HG03571 (cell line): Measurements from ENCODE around the gene ERLIN1.
"Not testable (repeated sequence)": the region's sequence is repeated elsewhere in the genome, so short reads cannot be mapped to it uniquely, and the experiment has no call there.

Experiments
- ATAC-seq: cut with Tn5 transposase; IDR thresholded peaks from one replicate; pipeline ENCODE4 v1.9.1; 2021; ENCODE audit not compliant: unreplicated experiment

The ERLIN1 gene

GRCh38 chr10:100138921-100139496 lies 46.8 kb downstream of the ERLIN1 start:
- no peak for ATAC-seq

GRCh38 chr10:100135486-100135885 lies 50.3 kb downstream of the ERLIN1 start:
- no peak for ATAC-seq

GRCh38 chr10:100133801-100134200 lies 52.0 kb downstream of the ERLIN1 start:
- no peak for ATAC-seq

GRCh38 chr10:100132427-100132826 lies 53.4 kb downstream of the ERLIN1 start:
- no peak for ATAC-seq

DNA sequence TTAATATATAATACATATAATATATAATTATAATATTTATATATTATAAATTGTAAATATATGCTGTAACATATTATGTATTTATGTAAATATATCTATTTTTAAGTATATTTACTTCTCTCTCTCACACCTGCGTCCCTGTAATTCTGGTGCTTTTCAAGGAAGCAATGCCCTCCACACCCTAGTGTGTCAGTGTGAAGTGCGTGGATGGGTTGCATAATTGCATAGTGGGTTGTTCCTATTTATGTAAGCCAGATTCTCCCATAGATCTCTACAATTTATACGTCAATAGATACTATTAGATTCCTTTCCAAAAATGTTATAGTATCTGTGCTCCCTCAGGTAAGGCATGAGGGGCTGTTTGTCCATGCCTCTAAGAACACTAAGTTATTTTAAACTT lies 54.3 kb downstream of the ERLIN1 start:
- ATAC-seq, result no peak

GRCh38 chr10:100130831-100131230 lies 55.0 kb downstream of the ERLIN1 start:
- no peak for ATAC-seq

DNA sequence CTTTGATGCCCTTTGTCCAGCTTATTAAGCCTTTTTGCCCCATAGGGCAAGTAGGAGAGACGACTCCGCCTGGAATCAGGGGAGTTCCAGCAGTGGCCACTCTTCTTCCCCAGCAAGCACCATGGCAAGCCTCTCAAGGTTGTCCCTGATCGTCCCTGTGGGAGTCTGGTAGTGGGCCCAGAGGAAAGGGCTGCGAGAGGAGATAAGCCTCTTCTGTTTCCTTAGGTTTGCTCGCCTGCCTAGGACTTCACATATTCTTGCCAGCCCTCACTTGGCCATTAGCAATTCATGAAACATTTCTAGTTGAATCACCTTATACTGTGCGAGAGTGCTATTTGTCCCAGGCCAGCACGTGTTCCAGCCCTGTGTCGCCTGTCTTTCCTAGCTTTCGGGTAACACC lies 56.4 kb downstream of the ERLIN1 start:
- no peak for ATAC-seq

DNA sequence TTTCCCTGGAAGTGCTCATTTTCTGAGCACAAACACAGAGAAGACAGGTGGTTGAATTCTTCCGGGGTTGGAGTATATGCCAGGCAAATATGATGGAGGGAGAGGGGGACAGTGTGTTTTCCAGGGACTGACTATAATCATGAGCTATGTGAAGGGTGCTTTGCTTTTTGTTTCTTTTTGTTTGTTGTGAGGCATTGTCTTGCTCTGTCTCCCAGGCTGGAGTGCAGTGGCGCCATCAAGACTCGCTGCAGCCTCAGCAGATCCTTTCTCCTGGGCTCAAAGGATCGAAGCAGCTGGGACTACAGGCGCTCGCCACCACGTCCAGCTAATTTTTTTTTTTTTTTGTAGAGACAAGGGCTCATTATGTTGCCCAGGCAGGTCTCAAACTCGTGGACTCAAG lies 56.9 kb downstream of the ERLIN1 start:
- no peak for ATAC-seq

DNA sequence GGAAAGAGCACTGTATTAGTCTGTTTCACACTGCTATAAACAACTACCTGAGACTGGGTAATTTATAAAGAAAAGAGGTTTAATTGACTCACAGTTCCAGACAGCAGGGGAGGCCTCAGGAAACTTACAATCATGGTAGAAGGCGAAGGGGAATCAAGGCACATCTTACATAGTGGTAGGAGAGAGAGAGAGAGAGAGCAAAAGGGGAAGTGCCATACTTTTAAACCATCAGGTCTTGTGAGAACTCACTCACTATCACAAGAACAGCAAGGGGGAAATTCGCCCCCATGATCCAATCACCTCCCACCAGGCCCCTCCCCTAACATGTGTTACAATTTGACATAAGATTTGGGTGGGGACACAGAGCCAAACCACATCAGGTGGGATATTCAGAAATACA lies 60.5 kb downstream of the ERLIN1 start:
- ATAC-seq, result not testable (repeated sequence)

DNA sequence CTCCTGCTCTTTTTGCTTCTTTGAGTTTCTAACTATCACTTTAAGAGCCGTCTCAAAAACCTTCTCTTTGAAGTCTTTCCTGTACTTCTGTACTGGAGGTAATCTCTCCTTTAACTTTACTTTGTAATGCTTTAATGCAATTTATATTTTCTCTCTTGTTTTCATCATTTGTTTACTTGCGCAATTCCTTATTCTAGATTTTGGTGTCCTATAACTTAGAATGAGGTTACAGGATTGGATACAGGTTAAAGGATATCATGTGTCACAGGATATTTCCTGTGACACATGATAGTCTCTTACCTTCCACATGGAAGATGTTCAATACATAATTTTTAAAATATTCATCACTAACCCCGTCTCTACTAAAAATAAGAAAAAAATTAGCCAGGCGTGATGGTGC lies 61.7 kb downstream of the ERLIN1 start:
- ATAC-seq, result no peak

DNA sequence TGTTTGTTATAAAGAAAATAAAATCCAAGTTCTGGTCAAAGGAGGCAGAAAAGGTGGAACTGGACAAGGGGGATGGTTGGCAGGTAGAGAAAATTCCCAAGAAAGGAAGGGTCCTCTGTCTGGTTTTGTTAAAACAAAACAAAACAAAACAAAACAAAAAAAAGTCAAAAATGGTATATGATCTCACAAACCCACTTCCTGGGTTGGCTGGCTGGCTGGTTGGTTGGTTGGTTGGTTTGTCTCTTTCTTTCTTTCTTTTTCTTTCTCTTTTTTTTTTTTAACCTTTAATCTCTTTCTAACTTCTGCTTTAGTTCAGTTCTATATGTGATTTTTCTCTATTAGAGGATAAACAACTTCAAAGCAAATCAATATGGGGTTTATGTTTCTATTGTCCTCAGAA lies 63.0 kb downstream of the ERLIN1 start:
- no peak for ATAC-seq

GRCh38 chr10:100120550-100120949 lies 65.3 kb downstream of the ERLIN1 start:
- ATAC-seq, result no peak

DNA sequence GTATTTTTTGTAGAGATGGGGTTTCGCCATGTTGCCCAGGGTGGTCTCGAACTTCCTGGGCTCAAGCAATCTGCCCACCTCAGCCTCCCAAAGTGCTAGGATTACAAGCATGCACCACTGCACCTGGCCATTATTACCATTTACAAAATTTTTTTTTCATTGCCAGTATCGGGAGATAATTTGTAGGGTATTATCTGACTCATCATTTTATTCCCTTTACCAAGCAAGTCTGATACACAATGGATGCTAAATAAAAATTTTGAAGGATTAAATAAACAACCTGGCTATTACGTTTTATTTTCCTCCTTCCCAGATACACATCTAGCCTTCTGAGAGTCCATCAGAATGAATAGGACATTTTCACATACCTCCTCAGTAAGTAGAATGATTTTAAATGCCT lies 66.1 kb downstream of the ERLIN1 start:
- no peak for ATAC-seq

GRCh38 chr10:100114976-100115770 lies 70.7 kb downstream of the ERLIN1 start:
- no peak for ATAC-seq

- no peak for ATAC-seq
Observed at GRCh38 chr10:100114460-100114859, 71.4 kb downstream of the ERLIN1 start.

DNA sequence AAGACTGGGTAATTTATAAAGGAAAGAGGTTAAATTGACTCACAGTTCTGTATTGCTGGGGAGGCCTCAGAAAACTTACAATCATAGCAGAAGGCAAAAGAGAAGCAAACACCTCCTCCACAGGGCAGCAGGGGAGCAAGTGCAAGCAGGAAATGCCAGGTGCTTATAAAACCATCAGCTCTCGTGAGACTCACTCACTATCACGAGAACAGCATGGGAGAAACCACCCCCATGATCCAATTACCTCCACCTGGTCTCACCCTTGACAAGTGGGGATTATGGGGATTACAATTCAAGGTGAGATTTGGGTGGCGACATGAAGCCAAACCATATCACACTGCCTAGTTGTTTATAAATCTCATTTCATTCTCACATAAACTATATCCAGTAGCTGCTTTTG lies 76.2 kb downstream of the ERLIN1 start:
- no peak for ATAC-seq

GRCh38 chr10:100106865-100107264 lies 79.0 kb downstream of the ERLIN1 start:
- ATAC-seq, result no peak

GRCh38 chr10:100104300-100104699 lies 81.5 kb downstream of the ERLIN1 start:
- ATAC-seq, result no peak

- ATAC-seq, result no peak
Observed at GRCh38 chr10:100103581-100103980, 82.2 kb downstream of the ERLIN1 start.

- no peak for ATAC-seq
Observed at GRCh38 chr10:100101192-100102076, 84.4 kb downstream of the ERLIN1 start.

DNA sequence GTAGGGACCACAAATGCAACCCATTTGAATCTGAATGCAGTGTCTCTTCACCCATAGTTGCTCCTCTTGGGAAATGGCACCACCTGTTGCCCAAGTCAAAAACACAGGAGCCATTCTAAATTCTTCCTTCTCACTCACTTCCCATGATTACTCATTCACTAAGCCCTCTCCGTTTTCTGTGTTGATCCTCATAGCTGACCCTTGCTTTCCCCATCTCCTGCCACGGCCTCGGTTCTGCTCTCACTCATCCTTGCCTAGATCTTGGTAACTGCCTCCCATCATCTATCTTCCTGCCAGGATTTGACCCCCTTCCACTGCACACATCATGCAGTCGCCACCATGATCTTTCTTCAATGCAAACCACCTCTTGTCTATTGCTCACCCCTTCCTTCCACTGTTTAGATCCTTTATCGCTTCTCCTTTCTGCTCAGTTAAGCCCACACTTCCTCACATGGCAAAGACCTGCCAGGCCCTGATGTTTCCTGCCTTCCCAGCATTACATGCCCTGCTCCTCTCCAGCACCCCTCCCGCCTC lies 85.1 kb downstream of the ERLIN1 start:
- no peak for ATAC-seq
